Thyroid gland (tissue), 4 donors: ENCODE data around the gene SSX2IP. TPM values are rescaled to one million over a fixed set of nuclear protein-coding genes. Genes with fewer than 3 reads are reported as not detected.

Experiments used
- DNase-seq, 2 donors: peaks; one replicate each; pipeline ENCODE4 v3.0.0-alpha.2; 2019
- H3K27ac ChIP-seq, 3 donors: fragments of 200-600 bp; sonication (generic); 1 replicate in 2 of 3; 2 replicates in 1 of 3; pipeline ENCODE4 v1.5.1; 2016 to 2019; ENCODE audit warnings: mild to moderate bottlenecking in 1 of 3, moderate library complexity in 1 of 3
- H3K27me3 ChIP-seq: fragments of 200-600 bp; sonication (generic); one replicate; pipeline ENCODE4 v1.5.1; 2019
- H3K36me3 ChIP-seq, 2 donors: fragments of 200-600 bp; sonication (generic); one replicate each; pipeline ENCODE4 v1.5.1; 2016 to 2019
- H3K4me1 ChIP-seq, 2 donors: fragments of 200-600 bp; sonication (generic); one replicate each; pipeline ENCODE4 v1.5.1; 2017 to 2019
- H3K4me3 ChIP-seq, 3 donors: fragments of 200-600 bp; sonication (generic); replicated peaks in 1 of 3; 1 replicate in 2 of 3; 2 replicates in 1 of 3; pipeline ENCODE4 v1.5.1; 2016; ENCODE audit warnings: mild to moderate bottlenecking in 1 of 3
- H3K9me3 ChIP-seq: fragments of 200-600 bp; sonication (generic); one replicate; pipeline ENCODE4 v1.5.1; 2017
- POLR2A ChIP-seq, 2 donors: fragments of 450-650 bp; IDR thresholded peaks; one replicate each; pipeline ENCODE4 v1.6.1; 2017; ENCODE audit warnings: antibody characterized with exemption in 2 of 2, mild to moderate bottlenecking in 2 of 2, moderate library complexity in 1 of 2
- WGBS, 2 donors: methylation state at CpG; one replicate each; pipeline ENCODE4 v1.1.5; 2017; 5-methylcytosine and 5-hydroxymethylcytosine counted together
- intact Hi-C: fragments of 100-400 bp; cut with DNase I; formaldehyde crosslinking; loops from one replicate; pipeline ENCODE4 v1.15.1; 2023
- total RNA-seq, 4 donors: library from RNA; depleted of rRNA; stranded (reverse); fragments of >200 nt; gene quantifications; one replicate each; pipeline ENCODE4 v1.2.3, GENCODE V29; 2016
- TF ChIP-seq, protein P1 (sequence below), 6 experiments: fragments of 200-600 bp in 3 of 6; fragments of 450-650 bp in 3 of 6; sonication (generic) in 3 of 6; IDR thresholded peaks; one replicate each; pipeline ENCODE4 v1.5.1; 2016 to 2019; ENCODE audit warnings: antibody characterized with exemption in 6 of 6, mild to moderate bottlenecking in 2 of 6, inconsistent platforms in 1 of 6, moderate library complexity in 1 of 6

SSX2IP gene
- total RNA-seq, 4 donors from 2014 or later, result 9.0 to 11.4 (median 9.5) TPM

GRCh38 chr1:84617349-84617748 is 72.9 kb downstream of the SSX2IP start:
- no peak for DNase-seq
- intact Hi-C loops, result no loop called here
- TF ChIP-seq, protein P1, sequence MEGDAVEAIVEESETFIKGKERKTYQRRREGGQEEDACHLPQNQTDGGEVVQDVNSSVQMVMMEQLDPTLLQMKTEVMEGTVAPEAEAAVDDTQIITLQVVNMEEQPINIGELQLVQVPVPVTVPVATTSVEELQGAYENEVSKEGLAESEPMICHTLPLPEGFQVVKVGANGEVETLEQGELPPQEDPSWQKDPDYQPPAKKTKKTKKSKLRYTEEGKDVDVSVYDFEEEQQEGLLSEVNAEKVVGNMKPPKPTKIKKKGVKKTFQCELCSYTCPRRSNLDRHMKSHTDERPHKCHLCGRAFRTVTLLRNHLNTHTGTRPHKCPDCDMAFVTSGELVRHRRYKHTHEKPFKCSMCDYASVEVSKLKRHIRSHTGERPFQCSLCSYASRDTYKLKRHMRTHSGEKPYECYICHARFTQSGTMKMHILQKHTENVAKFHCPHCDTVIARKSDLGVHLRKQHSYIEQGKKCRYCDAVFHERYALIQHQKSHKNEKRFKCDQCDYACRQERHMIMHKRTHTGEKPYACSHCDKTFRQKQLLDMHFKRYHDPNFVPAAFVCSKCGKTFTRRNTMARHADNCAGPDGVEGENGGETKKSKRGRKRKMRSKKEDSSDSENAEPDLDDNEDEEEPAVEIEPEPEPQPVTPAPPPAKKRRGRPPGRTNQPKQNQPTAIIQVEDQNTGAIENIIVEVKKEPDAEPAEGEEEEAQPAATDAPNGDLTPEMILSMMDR (IDR thresholded peaks at IDR 0.05), result no peak
- no peak for TF ChIP-seq POLR2A (IDR thresholded peaks at IDR 0.05)
- Histone ChIP-seq H3K4me1 (peaks cover 0 to 6% of the 10 kb centered on the region in 2 donors), H3K4me3 (no peak overlapping the region), H3K27me3 (no peaks in the 10 kb centered on the region), H3K9me3 (no peaks in the 10 kb centered on the region), H3K36me3 (no peaks in the 10 kb centered on the region), H3K27ac (no peak overlapping the region)
- 63% methylated on average over 2 of the region's 2 CpGs for WGBS, 2 donors

- 92 to 98% methylated on average over 1 of the region's 1 CpG for WGBS, 2 donors
- H3K4me1 ChIP-seq, result peaks cover 0 to 6% of the 10 kb centered on the region in 2 donors
- no peaks in the 10 kb centered on the region for H3K9me3 ChIP-seq
- no peak for DNase-seq
- intact Hi-C loops, result no loop called here
- H3K36me3 ChIP-seq, result no peaks in the 10 kb centered on the region
- H3K27ac ChIP-seq, result no peak overlapping the region
- H3K27me3 ChIP-seq, result no peaks in the 10 kb centered on the region
- H3K4me3 ChIP-seq, result no peak overlapping the region
- TF ChIP-seq, protein P1 (IDR thresholded peaks at IDR 0.05), result no peak
- no peak for TF ChIP-seq POLR2A (IDR thresholded peaks at IDR 0.05)
Measured at GRCh38 chr1:84615790-84616189, 74.5 kb downstream of the SSX2IP start.

GRCh38 chr1:84613887-84614286 is 76.4 kb downstream of the SSX2IP start:
- intact Hi-C loops, result no loop called here
- TF ChIP-seq POLR2A (IDR thresholded peaks at IDR 0.05), result no peak
- TF ChIP-seq, protein P1 (IDR thresholded peaks at IDR 0.05), result no peak

DNA sequence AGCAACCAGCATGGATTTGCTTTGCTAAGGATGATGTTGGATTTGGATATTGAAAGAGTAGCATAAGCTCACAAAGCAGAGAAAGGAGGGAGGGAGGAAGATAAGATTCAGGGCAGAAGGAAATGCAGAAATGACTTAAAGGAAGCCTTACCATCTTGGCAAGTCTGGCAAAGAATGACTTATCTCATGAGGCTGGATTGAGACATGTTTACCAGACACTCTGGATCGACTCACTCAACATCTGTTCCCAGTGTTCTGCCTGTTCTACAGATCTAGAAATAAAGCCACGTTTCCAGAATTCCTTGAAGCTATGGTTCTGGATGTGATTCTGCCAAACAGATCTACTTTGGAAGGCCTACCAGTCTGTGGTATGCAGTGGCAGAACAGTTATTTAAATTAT is 77.2 kb downstream of the SSX2IP start:
- intact Hi-C loops, result no loop called here
- TF ChIP-seq, protein P1 (IDR thresholded peaks at IDR 0.05), result no peak
- TF ChIP-seq POLR2A (IDR thresholded peaks at IDR 0.05), result no peak
- Histone ChIP-seq H3K27ac (no peak overlapping the region), H3K27me3 (no peaks in the 10 kb centered on the region), H3K36me3 (no peaks in the 10 kb centered on the region), H3K9me3 (no peaks in the 10 kb centered on the region), H3K4me1 (no peaks in the 10 kb centered on the region), H3K4me3 (no peak overlapping the region)
- 82 to 87% methylated on average over 2 of the region's 2 CpGs for WGBS, 2 donors
- no peak for DNase-seq

More at GRCh38 chr1:84613887-84614286, 76.4 kb downstream of the SSX2IP start:
- WGBS, 2 donors, result 88 to 95% methylated on average over 2 of the region's 2 CpGs
- H3K4me3 ChIP-seq, result no peak overlapping the region
- H3K9me3 ChIP-seq, result no peaks in the 10 kb centered on the region
- H3K27ac ChIP-seq, result no peak overlapping the region
- H3K27me3 ChIP-seq, result no peaks in the 10 kb centered on the region
- no peaks in the 10 kb centered on the region for H3K4me1 ChIP-seq
- no peaks in the 10 kb centered on the region for H3K36me3 ChIP-seq
- DNase-seq, result no peak

DNA sequence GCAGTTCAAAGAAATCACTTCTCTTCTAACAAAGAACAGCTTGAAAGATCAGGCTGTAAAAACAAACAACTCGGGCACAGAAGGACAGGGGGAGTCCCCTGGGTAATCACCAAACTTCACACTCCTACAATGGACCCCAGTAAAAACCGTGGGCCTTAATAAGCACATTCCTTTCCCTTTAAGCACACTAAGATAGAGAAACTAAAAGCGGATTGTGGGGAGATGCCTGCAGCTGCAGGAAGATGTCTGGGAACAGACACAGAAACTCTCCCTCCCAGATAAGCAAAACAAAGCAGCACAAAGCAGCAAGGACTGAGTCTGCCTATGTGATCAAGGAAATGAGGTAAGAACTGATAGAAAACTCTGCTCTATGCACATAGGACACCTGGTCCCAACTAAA is 78.5 kb downstream of the SSX2IP start:
- TF ChIP-seq, protein P1 (IDR thresholded peaks at IDR 0.05), result no peak
- TF ChIP-seq POLR2A (IDR thresholded peaks at IDR 0.05), result no peak
- Histone ChIP-seq H3K9me3 (no peaks in the 10 kb centered on the region), H3K27ac (no peak overlapping the region), H3K36me3 (no peaks in the 10 kb centered on the region), H3K4me3 (no peak overlapping the region), H3K4me1 (no peaks in the 10 kb centered on the region), H3K27me3 (no peaks in the 10 kb centered on the region)
- intact Hi-C loops, result no loop called here
- DNase-seq, result no peak
- 14 to 15% methylated on average over 3 of the region's 3 CpGs for WGBS, 2 donors
